Measurements from ENCODE around the gene MMP28.
A peak's percentile ranks its signal among the peaks of the same experiment; 100 is the strongest.

Gene MMP28

GRCh38 chr17:35740997-35741931 is 54.2 kb downstream of the MMP28 start:
- H3K4me3 ChIP-seq (ENCODE audit: low read depth, low read length), result no peak overlapping the region
- in situ Hi-C loops (cut with HindIII; ENCODE audit: low pct_ligation_motif_present, low sequenced_read_pairs), result no loop called here
- no peak overlapping the region for H3K27ac ChIP-seq
- TF ChIP-seq, protein P1, sequence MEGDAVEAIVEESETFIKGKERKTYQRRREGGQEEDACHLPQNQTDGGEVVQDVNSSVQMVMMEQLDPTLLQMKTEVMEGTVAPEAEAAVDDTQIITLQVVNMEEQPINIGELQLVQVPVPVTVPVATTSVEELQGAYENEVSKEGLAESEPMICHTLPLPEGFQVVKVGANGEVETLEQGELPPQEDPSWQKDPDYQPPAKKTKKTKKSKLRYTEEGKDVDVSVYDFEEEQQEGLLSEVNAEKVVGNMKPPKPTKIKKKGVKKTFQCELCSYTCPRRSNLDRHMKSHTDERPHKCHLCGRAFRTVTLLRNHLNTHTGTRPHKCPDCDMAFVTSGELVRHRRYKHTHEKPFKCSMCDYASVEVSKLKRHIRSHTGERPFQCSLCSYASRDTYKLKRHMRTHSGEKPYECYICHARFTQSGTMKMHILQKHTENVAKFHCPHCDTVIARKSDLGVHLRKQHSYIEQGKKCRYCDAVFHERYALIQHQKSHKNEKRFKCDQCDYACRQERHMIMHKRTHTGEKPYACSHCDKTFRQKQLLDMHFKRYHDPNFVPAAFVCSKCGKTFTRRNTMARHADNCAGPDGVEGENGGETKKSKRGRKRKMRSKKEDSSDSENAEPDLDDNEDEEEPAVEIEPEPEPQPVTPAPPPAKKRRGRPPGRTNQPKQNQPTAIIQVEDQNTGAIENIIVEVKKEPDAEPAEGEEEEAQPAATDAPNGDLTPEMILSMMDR (IDR thresholded peaks at IDR 0.05; ENCODE audit: low read depth, low read length, missing control alignments), result peak; percentile 17
- no peaks in the 10 kb centered on the region for H3K36me3 ChIP-seq (replicated peaks)
- peaks cover 17% of the 10 kb centered on the region for H3K27me3 ChIP-seq (replicated peaks)
- DNase-seq, result no peak

GRCh38 chr17:35740216-35740615 is 55.2 kb downstream of the MMP28 start:
- no peaks in the 10 kb centered on the region for H3K36me3 ChIP-seq (replicated peaks)
- H3K4me3 ChIP-seq (ENCODE audit: low read depth, low read length), result no peak overlapping the region
- TF ChIP-seq, protein P1 (IDR thresholded peaks at IDR 0.05; ENCODE audit: low read depth, low read length, missing control alignments), result no peak
- in situ Hi-C loops (cut with HindIII; ENCODE audit: low pct_ligation_motif_present, low sequenced_read_pairs), result no loop called here
- DNase-seq, result no peak
- H3K27ac ChIP-seq, result no peak overlapping the region
- H3K27me3 ChIP-seq (replicated peaks), result peaks cover 17% of the 10 kb centered on the region

GRCh38 chr17:35738519-35739133 is 56.8 kb downstream of the MMP28 start:
- no peak overlapping the region for H3K4me3 ChIP-seq (ENCODE audit: low read depth, low read length)
- in situ Hi-C loops (cut with HindIII; ENCODE audit: low pct_ligation_motif_present, low sequenced_read_pairs), result no loop called here
- H3K36me3 ChIP-seq (replicated peaks), result no peaks in the 10 kb centered on the region
- peaks cover 17% of the 10 kb centered on the region for H3K27me3 ChIP-seq (replicated peaks)
- no peak for DNase-seq
- H3K27ac ChIP-seq, result no peak overlapping the region
- TF ChIP-seq, protein P1 (IDR thresholded peaks at IDR 0.05; ENCODE audit: low read depth, low read length, missing control alignments), result no peak

DNA sequence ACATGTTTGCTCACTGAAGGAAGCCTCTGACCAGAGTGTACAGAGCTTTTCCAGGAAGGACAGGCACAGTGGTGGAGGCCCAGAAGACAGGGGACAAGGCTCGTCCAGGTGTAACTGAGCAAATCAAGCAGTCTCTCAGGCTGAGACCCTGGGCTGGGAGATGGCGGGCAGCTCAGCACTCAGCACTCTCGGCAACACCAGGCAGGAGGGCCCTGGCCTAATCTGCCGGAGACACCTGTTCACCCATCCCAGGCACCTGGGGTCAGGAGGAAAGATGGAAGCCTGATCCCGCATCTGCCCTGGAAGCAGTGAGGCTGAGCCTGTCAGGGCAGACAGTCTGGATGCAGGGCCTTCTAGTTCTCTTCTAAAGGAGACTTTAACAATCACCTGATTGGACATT is 59.2 kb downstream of the MMP28 start:
- no peak for DNase-seq
- peaks cover 13% of the 10 kb centered on the region for H3K27me3 ChIP-seq (replicated peaks)
- in situ Hi-C loops (cut with HindIII; ENCODE audit: low pct_ligation_motif_present, low sequenced_read_pairs), result no loop called here
- no peaks in the 10 kb centered on the region for H3K36me3 ChIP-seq (replicated peaks)
- no peak overlapping the region for H3K27ac ChIP-seq
- TF ChIP-seq, protein P1 (IDR thresholded peaks at IDR 0.05; ENCODE audit: low read depth, low read length, missing control alignments), result no peak
- H3K4me3 ChIP-seq (ENCODE audit: low read depth, low read length), result no peak overlapping the region

GRCh38 chr17:35735036-35735805 is 60.2 kb downstream of the MMP28 start:
- Histone ChIP-seq H3K4me3 (ENCODE audit: low read depth, low read length) (no peak overlapping the region), H3K27me3 (replicated peaks) (peaks cover 4% of the 10 kb centered on the region), H3K36me3 (replicated peaks) (no peaks in the 10 kb centered on the region), H3K27ac (no peak overlapping the region)
- in situ Hi-C loops (cut with HindIII; ENCODE audit: low pct_ligation_motif_present, low sequenced_read_pairs), result no loop called here
- no peak for DNase-seq
- TF ChIP-seq, protein P1 (IDR thresholded peaks at IDR 0.05; ENCODE audit: low read depth, low read length, missing control alignments), result no peak

Data from brain microvascular endothelial cell (primary cell).